Measurements from ENCODE around the gene LRRK1.

The LRRK1 gene

GRCh38 chr15:101045236-101045646, 126.1 kb downstream of the LRRK1 start:
- DNase-seq (ENCODE audit: low spot score), result no peak
- no peak for TF ChIP-seq CTCF (IDR thresholded peaks at IDR 0.05; ENCODE audit: extremely low read depth, insufficient read depth, missing control alignments)
- in situ Hi-C loops (cut with MboI; ENCODE audit: low pct_unique_long_range_greater_than_20kb, low sequenced_read_pairs, unreplicated experiment), result no loop called here

GRCh38 chr15:101045835-101046691, 126.9 kb downstream of the LRRK1 start:
- no peak for TF ChIP-seq CTCF (IDR thresholded peaks at IDR 0.05; ENCODE audit: extremely low read depth, insufficient read depth, missing control alignments)
- DNase-seq (ENCODE audit: low spot score), result no peak
- in situ Hi-C loops (cut with MboI; ENCODE audit: low pct_unique_long_range_greater_than_20kb, low sequenced_read_pairs, unreplicated experiment), result no loop called here

GRCh38 chr15:101046826-101047225, 127.7 kb downstream of the LRRK1 start:
- in situ Hi-C loops (cut with MboI; ENCODE audit: low pct_unique_long_range_greater_than_20kb, low sequenced_read_pairs, unreplicated experiment), result no loop called here
- no peak for TF ChIP-seq CTCF (IDR thresholded peaks at IDR 0.05; ENCODE audit: extremely low read depth, insufficient read depth, missing control alignments)
- peak; percentile 44 for DNase-seq (ENCODE audit: low spot score)

GRCh38 chr15:101047301-101047781, 128.2 kb downstream of the LRRK1 start:
- no peak for DNase-seq (ENCODE audit: low spot score)
- in situ Hi-C loops (cut with MboI; ENCODE audit: low pct_unique_long_range_greater_than_20kb, low sequenced_read_pairs, unreplicated experiment), result no loop called here
- TF ChIP-seq CTCF (IDR thresholded peaks at IDR 0.05; ENCODE audit: extremely low read depth, insufficient read depth, missing control alignments), result no peak

- TF ChIP-seq CTCF (IDR thresholded peaks at IDR 0.05; ENCODE audit: extremely low read depth, insufficient read depth, missing control alignments), result no peak
- in situ Hi-C loops (cut with MboI; ENCODE audit: low pct_unique_long_range_greater_than_20kb, low sequenced_read_pairs, unreplicated experiment), result no loop called here
- DNase-seq (ENCODE audit: low spot score), result no peak
Measured at GRCh38 chr15:101048176-101048575, 129.0 kb downstream of the LRRK1 start.

GRCh38 chr15:101048581-101049030, 129.4 kb downstream of the LRRK1 start:
- TF ChIP-seq CTCF (IDR thresholded peaks at IDR 0.05; ENCODE audit: extremely low read depth, insufficient read depth, missing control alignments), result no peak
- DNase-seq (ENCODE audit: low spot score), result no peak

More at GRCh38 chr15:101048581-101049030, 129.4 kb downstream of the LRRK1 start:
- in situ Hi-C loops (cut with MboI; ENCODE audit: low pct_unique_long_range_greater_than_20kb, low sequenced_read_pairs, unreplicated experiment), result no loop called here
